ENCODE data around the gene UFC1.
"Not testable (repeated sequence)": the region's sequence is repeated elsewhere in the genome, so short reads cannot be mapped to it uniquely, and the experiment has no call there.

Gene UFC1

GRCh38 chr1:161153682-161154337 lies at the start of gene UFC1:
TSS of gene UFC1 (plus strand) at chr1:161153978. CDS start at chr1:161153998, 20 bp downstream.
- peak; percentile 66 to 93 (median 85) for DNase-seq
- intact Hi-C loops (cut with DNase I), result no loop called here

- no peak for DNase-seq
Observed at GRCh38 chr1:161106431-161106830, 47.3 kb upstream of the UFC1 start.

GRCh38 chr1:161111117-161111516 lies 42.7 kb upstream of the UFC1 start:
- no peak for DNase-seq
- intact Hi-C loops (cut with DNase I), result no loop called here

More at GRCh38 chr1:161106431-161106830, 47.3 kb upstream of the UFC1 start:
- intact Hi-C loops (cut with DNase I), result no loop called here

GRCh38 chr1:161111527-161111926 lies 42.3 kb upstream of the UFC1 start:
- DNase-seq, result no peak
- intact Hi-C loops (cut with DNase I), result no loop called here

- intact Hi-C loops (cut with DNase I), result no loop called here
- no peak for DNase-seq
Observed at GRCh38 chr1:161113915-161114314, 39.9 kb upstream of the UFC1 start.

- DNase-seq, result no peak
- intact Hi-C loops (cut with DNase I), result no loop called here
Observed at GRCh38 chr1:161114556-161114955, 39.2 kb upstream of the UFC1 start.

GRCh38 chr1:161115132-161115711 lies 38.6 kb upstream of the UFC1 start:
- DNase-seq, result no peak
- intact Hi-C loops (cut with DNase I), result no loop called here

GRCh38 chr1:161115961-161116360 lies 37.8 kb upstream of the UFC1 start:
- DNase-seq; intact Hi-C loops (cut with DNase I): not testable (repeated sequence)

- intact Hi-C loops (cut with DNase I), result no loop called here
Observed at GRCh38 chr1:161117759-161118581, 35.8 kb upstream of the UFC1 start, which contains the start of the genes NIT1 and PFDN2. TSS of gene NIT1 (plus strand) at chr1:161118105. CDS start at chr1:161118177, 72 bp downstream. TSS of gene PFDN2 (minus strand) at chr1:161118037. CDS start at chr1:161118026, 11 bp downstream.

GRCh38 chr1:161119092-161119903 lies 34.5 kb upstream of the UFC1 start:
- intact Hi-C loops (cut with DNase I), result no loop called here
- DNase-seq, result no peak

More at GRCh38 chr1:161117759-161118581, 35.8 kb upstream of the UFC1 start, which contains the start of the genes NIT1 and PFDN2:
- DNase-seq, result peak; percentile 69 to 94 (median 90)

- intact Hi-C loops (cut with DNase I), result no loop called here
- no peak for DNase-seq
Observed at GRCh38 chr1:161121042-161121650, 32.6 kb upstream of the UFC1 start.

GRCh38 chr1:161121834-161122233 lies 31.9 kb upstream of the UFC1 start:
- peak in 1 of 42 donors; percentile 5 for DNase-seq
- intact Hi-C loops (cut with DNase I), result no loop called here

- intact Hi-C loops (cut with DNase I), result no loop called here
- DNase-seq, result no peak
Observed at GRCh38 chr1:161122967-161123366, 30.8 kb upstream of the UFC1 start.

GRCh38 chr1:161127649-161128048 lies 26.1 kb upstream of the UFC1 start:
- DNase-seq, result no peak
- intact Hi-C loops (cut with DNase I), result no loop called here

- DNase-seq, result no peak
- intact Hi-C loops (cut with DNase I), result no loop called here
Observed at GRCh38 chr1:161128591-161129420, 25.0 kb upstream of the UFC1 start.

GRCh38 chr1:161130266-161130665 lies 23.5 kb upstream of the UFC1 start:
- DNase-seq, result no peak
- intact Hi-C loops (cut with DNase I), result loop anchor here (5.0 kb wide), 1 partner anchor 83 kb away; the partner anchor contains the start of gene USF1

Data from head of caudate nucleus (tissue), 42 donors.